HG03571 (cell line): ENCODE measurements around the gene ITGA7.

Source experiments
- ATAC-seq: cut with Tn5 transposase; IDR thresholded peaks from one replicate; pipeline ENCODE4 v1.9.1; 2021; ENCODE audit not compliant: unreplicated experiment

ITGA7 gene

DNA sequence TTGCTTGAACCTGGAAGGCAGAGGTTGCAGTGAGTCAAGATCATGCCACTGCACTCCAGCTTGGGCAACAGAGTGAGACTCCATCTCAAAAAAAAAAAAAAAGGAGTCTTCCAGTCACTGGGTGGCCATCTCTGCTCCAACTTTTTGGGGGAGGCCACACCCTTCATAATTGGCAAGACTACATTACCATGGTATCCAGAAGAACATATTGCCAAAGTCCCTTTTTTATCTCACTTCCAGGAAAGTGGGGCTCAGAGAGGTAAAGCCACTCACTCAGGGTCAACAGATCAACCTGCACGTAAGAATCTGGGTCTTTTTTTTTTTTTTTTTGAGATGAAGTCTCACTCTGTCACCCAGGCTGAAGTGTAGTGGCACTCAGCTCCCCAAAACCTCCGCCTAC is 26.2 kb upstream of the ITGA7 start:
- no peak for ATAC-seq

- no peak for ATAC-seq
These were observed 25.4 kb upstream of the ITGA7 start for GRCh38 chr12:55733021-55733555.

DNA sequence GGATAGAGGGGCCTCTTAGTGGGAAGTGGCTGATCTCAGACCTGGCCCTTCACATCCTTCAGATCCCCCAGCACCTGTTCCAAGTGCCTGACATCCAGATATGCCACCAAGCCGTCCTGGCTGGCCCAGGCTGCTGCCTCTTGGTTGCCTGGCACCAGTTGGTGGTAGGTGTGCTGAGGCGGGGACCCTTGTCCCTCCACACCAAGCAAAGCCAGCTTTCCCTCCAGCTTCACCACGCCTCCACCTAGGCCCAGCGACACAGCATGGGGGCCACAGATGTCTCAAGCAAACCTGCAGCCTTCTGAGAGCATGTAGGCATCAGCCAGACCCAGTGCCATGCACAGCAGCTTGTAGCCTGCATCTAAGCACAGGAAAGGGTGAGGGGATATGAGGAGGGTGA is 24.6 kb upstream of the ITGA7 start:
- ATAC-seq: no peak

GRCh38 chr12:55729819-55730818 is 22.4 kb upstream of the ITGA7 start:
- ATAC-seq: peak; percentile 50

DNA sequence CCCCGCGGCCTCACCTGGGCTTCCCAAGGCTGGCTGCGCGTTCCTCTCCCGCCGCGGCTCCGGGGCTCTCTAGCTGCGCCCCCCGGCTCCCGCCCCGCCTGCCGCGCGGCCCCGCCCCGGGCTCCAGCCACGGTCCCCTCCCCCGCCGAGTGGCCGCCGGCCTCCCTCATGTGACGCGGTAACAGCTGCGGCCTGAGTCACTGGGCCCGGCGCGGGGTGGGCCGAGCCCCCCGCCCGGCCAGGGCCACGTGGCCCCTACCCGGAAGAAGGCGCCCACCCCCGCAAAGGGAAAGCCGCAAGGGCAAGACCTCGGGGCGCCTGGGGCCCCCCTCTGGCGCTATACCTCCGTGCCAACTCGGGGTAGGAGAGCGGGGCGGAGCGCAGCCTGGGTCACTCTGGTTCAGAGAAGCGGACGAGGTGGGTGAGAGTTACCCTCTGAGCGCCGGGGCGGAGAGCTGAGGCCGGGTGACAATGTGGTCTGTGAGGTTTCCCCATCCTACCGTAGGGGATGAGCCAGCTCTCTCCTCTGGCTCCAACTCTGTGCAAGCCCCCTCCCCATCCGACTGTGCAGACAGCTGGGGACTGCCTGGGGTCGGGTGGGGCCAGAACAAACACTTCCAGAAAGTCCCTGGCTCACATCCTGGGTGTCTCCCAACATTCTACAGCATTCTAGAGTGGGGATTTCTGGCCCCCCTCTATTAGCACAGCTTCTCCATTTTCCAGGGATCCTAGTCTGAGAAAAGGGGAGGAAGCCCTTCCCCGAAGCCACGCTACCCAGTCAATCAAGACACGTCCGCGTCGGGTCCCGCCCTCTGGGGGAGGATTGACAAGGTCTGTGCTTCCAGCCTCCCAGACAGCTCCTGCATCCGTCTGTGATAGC is 21.5 kb upstream of the ITGA7 start, which contains the start of gene CD63:
Gene CD63, minus strand, starts transcription at position 71 of the 880 bp plus-strand sequence. CDS start 668 bp downstream, outside the sequence.
- ATAC-seq: peak; percentile 63

DNA sequence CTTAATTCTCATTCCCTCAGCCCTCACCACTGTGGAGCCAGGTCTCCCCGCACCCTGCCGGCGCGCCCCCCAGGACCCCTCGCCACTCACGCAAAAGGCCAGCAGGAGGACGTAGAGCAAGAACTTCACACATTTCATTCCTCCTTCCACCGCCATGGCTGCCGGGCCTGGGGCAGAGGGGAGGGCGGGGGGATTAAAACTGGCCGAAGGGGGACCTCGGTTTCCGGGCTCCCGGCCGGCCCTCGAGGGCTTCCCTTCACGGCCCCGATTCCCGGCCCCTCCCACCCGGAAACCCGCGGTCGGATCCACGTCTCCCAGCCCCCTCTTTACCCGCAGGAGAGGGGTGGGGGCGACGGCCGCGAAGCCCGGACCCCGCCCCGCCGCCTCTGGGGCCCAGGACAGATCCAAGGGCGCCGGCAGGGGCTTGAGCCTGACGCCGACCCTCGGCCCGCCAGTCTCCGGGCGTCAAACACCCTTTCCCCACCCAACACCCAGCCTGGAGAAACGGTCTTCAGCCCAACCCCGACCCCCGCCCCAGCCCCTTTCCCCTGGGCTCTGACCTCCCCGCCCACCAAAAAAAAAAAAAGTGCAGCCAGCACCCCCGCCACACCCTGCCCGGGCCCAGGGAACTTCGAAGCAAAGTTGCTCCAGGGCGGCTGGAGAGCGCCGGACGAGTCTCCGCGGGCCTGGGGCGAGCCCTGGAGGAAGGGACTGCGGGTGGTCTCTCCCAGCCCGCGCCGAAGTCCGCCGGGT is 20.7 kb upstream of the ITGA7 start:
- peak; percentile 16 for ATAC-seq

- ATAC-seq: no peak
These were observed 20.0 kb upstream of the ITGA7 start for GRCh38 chr12:55727643-55728185.

DNA sequence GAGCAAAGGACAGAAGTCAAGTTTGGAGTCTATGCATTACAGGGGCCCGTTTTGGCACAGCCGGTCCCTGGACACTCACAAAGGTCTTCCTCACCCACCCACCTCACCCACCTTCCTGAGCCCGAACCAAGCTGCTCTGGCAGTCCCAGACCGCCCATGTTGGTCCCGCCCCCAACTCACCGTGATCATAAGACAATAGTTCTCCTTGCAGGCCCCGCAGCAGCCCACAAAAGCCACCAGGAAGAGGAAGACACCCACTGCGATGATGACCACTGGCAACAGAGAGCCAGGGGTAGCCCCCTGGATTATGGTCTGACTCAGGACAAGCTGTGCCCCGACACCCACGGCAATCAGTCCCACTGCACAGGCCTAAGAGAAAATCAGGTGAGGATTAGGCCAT is 19.3 kb upstream of the ITGA7 start:
- ATAC-seq: no peak

DNA sequence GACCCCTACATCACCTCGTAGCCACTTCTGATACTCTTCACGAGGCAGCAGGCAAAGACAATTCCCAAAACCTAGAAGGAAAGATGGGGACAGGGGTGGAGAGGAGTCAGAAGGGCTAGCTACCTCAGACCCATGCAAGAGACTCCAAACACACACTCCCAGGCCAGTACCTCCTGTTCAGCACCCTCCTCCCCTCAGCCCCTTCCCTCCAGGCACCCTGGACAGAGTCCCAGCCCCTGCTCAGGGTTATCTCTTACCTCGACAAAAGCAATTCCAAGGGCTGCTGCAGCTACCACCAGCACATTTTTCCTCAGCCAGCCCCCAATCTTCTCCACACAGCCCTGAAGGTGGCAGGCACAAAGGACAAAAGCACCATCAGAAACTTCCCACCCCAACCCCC is 17.9 kb upstream of the ITGA7 start:
- ATAC-seq: no peak

GRCh38 chr12:55724940-55725309 is 17.2 kb upstream of the ITGA7 start:
- ATAC-seq: no peak

GRCh38 chr12:55724226-55724939 is 16.7 kb upstream of the ITGA7 start:
- no peak for ATAC-seq

GRCh38 chr12:55723516-55724225 is 16.0 kb upstream of the ITGA7 start:
- ATAC-seq: no peak

GRCh38 chr12:55722948-55723347 is 15.2 kb upstream of the ITGA7 start:
- no peak for ATAC-seq

- no peak for ATAC-seq
These were observed 14.0 kb upstream of the ITGA7 start for GRCh38 chr12:55721601-55722213.

GRCh38 chr12:55720894-55721444 is 13.3 kb upstream of the ITGA7 start:
- ATAC-seq: no peak

DNA sequence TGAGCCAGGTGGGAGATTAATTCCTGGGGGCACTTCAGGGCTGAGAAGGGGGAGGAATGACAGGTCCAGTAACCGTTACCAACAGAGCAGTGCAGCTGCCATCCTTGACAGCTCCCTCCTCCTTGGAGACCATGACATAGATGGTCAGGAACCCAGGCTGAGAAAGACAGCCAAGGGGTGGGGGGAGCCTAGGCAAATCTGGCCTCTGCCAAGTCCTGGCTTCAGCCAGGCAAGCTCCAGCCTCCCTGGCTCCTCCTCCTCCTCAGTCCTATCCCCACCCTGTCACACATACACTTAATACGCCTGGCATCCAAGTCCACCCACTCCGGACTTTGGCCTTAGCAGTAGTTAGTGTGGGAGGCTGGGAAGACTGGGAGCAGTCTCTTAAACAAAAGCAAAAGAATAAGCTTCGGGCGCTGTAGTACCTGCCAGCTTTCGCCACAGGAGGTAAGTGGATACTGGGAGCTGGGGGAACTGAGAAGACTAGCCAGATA is 12.4 kb upstream of the ITGA7 start, which contains the start of gene RDH5:
Gene RDH5, plus strand, starts transcription at position 323 of the 494 bp plus-strand sequence. CDS start 792 bp downstream, outside the sequence.
- no peak for ATAC-seq

GRCh38 chr12:55719371-55719770 is 11.7 kb upstream of the ITGA7 start:
- no peak for ATAC-seq
